NCI-H1417 (cell line): ENCODE results near the gene LMOD3.

Experiments
- DNase-seq, 3 experiments: peaks; one replicate each; lab custom pipeline; 2025; lab: John Stamatoyannopoulos, UW

LMOD3 gene

DNA sequence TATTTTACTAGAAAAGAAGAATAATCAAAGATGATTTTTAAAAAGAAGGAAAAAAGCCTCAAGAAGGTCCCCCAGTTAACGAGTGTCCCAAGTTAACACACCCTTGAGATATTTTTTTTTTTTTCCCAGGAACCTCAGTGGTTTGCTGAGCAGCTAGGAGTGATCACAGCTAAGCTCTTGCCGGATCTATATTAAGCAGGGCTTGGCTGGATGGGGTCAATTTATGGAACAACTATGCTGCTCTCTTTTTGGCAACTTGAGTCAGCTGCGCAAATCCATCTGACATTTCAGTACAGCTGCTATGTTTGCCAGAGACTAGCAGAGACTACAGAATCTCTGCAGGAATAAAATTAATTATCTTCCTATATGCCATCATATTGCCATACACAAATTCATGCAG, at the start of gene LMOD3:
Gene LMOD3 (minus strand): TSS at position 193 of the 400 bp plus-strand sequence. CDS start 209 bp downstream, outside the sequence.
- no peak for DNase-seq

DNA sequence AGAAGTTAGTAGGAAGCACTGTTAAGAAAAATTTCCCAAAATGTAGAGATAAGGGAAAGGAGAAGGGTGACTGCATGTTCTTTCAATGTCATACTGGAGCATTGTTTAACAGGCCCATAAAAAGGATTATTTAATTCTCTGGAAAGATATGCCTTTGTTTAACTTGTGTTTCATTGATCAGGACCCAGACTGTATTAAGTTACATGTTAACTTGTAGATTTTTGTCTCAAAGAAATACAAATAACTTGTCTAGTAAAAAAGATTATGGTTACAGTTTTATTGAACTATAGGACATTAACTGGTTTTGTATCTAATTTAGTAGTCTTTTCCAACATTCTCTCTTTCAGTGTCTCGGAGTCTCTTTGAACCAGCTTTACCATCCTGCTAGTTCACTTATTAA, 49.7 kb upstream of the LMOD3 start:
- DNase-seq: no peak

DNA sequence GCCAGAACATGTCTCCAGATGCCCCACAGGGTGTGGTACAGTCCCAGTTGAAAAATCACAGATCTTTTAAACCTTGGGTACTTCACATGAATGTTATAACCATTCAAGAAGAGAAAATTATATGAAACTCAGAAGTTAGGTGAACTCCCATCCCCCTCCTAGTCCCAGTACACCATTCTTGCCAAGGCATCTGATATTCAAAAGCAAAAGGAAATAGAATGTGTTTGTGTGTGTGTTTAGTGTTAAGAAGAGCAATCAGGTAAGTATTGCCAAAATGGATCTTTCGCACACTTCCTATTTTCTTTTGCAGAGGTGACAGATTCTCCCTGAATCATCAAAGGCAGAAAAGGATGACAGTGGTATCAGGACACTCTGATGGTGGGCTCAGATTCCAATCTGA, 44.1 kb upstream of the LMOD3 start:
- no peak for DNase-seq

DNA sequence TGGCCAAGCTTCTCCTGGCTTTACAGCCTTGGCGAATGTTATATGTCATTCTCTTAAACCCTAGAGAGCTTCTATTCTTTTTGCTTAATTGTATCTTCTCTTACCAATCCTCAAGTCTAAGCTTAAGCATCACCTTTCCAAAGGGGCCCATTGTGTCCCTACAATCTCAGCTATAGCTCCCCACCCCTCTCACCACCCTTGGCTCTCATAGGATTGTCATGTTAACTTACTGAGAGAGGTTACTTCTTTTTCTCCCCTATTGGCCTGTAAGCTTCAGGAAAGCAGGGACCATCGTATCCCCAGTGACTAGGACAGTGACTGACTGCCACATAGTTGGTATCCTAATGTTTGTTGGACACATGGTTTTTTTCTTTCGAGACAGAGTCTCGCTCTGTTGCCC, 43.3 kb upstream of the LMOD3 start:
- no peak for DNase-seq

DNA sequence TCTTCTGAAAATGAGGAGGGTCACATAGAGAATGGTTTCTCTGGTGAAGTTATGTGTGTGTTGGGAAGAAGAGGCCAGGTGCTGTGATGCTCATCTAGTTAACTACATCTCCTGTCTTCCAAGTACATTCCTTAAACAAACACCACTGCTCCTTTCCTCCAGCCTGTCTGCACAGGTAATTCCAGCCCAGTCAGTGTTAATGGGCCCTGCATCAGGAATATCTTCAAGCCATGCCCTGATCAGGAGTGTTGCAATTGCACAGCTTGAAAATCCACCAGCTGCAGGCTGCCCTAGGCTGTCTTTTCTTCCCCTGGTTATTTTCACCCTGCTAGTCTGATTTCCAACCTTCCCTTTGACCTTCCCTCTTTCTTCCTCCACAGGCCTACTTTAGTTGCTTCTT, 41.9 kb upstream of the LMOD3 start:
- no peak for DNase-seq

DNA sequence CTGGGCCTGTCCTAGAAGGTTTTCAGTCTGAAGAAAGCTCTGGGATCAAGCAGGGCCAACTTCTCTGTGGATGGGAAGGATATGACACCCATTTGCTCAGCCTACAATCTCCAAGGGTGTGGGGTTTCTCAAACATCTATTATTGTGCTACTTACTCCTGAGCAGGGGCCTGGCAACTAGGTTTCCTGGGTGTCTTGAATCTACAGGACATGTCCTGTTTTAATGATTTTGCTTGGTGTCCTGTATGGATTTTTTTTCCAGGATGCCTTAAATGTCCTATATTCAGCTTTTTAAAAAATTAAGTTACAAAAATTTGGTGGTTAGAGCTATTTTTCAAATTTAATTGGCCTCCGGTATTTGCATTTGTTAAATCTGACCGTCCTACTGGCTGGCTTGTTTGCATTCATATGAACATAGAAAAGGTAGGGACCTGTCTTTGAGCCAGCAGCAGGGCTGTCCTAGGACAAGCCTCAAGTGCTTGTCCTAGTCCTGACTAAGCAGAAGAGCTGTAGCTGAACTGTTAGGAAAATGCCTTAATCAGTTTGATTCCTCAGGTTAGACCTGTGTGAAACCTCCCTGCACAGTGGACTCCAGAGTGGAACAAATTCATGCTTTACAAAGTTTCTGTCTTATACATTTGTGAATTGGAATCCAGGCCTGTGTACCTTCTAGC, 40.0 kb upstream of the LMOD3 start:
- no peak for DNase-seq

DNA sequence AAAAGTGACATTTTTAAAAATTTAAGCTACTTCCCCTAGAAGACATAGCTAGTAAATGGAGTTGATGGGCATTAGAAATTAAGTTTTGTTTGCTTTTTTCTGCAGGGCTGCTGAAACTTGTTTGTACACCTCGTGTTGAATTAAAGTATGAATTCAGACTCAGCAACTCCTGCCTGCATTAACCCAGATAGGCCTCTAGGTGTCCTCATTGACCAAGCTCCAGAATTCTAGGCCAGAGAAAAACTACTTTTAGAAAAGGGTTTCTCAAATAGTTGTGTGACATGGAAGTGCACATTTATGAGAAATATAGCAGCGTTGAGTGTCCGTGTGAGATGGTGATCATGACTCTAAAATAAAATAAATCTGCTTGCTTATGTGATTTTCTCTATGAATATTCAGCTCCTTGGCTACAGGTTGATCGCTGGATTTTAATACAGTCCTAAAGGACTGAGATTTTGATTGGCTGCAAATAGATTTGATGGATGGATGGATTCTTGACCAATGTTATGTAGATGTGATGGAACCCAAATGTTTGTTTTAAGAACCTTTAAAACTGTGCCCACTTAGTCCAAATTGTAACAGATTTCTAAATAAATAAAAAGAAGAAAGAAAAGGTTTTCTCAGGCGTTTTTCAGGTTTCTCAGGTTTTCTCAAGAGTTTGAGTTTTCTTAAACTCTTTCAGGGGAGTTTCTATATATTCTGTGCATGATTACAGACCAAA, 39.4 kb upstream of the LMOD3 start:
- DNase-seq: peak; percentile 1 to 63 (median 33)

DNA sequence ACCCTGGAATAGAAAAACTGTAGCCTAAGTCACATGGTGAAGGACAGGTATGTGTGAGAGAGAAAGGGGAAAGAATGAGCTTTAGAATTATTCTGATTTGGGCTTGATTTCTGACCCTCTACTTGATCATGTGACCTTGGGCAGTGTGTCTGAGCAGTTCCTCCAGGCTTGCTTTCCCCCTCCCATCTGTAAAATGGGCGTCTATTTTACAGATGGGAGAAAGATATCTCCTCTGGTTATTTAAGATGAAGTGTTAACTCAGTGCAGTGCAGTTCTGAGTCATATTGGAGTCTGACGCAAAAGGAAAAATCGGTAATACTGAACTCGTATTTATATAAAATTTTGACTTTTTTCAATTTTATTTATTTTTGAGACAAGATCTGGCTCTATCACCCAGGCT, 38.1 kb upstream of the LMOD3 start:
- no peak for DNase-seq

DNA sequence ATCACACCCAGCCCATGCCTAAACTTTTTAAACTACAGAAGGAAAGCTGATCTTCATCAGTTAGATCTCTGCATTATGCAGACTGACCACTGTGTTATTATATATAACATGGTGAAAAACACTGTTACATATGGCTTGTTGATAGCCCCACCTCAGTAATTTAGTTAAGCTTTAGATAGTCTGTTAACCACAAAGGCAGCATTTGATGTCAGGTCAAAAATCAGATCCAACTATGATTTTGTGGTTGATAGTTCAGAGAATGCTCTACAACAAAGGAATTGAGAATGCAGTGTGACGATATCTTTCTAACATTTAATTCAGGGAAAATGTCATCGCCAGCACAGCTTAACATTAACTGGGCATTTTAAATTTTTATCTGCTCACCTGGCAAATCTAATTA, 37.7 kb upstream of the LMOD3 start:
- DNase-seq: no peak

DNA sequence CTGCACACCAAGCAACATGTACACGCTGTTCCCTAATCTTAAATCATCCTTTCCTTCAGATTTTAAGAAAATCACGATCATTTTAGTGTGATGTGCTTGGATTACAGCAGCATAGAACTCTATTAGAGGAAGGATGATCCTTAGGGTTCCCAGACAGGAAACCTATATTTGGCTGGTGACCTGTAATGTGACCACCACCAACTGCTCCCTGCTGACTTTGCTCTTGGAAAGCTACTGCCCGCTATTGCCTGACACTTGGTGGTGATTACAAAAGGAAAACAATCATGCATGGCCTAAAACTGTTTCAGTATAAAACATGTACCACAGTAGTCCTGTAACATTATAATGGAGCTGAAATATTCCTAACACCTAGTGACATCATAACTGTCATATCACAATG, 27.2 kb upstream of the LMOD3 start:
- DNase-seq: peak in 1 of 3 experiments; percentile 30

DNA sequence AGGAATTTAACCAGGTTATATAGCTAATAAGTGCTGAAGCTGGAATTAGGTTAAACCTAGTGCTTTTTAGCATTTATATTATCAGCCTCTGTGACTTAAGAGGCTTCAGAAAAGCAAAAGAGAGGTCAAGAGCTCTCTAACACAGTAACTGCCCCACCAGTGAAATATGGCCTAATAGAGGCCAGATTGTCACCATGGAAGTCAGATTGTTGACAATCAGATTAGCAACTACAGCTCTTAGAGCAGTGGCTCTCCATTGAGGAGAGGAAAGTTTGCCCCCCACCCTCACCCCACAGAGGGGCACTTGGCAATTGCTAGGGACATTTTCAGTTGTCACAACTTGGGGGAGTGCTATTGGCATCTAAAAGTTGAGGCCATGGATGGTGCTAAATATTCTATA, 23.3 kb upstream of the LMOD3 start:
- no peak for DNase-seq

DNA sequence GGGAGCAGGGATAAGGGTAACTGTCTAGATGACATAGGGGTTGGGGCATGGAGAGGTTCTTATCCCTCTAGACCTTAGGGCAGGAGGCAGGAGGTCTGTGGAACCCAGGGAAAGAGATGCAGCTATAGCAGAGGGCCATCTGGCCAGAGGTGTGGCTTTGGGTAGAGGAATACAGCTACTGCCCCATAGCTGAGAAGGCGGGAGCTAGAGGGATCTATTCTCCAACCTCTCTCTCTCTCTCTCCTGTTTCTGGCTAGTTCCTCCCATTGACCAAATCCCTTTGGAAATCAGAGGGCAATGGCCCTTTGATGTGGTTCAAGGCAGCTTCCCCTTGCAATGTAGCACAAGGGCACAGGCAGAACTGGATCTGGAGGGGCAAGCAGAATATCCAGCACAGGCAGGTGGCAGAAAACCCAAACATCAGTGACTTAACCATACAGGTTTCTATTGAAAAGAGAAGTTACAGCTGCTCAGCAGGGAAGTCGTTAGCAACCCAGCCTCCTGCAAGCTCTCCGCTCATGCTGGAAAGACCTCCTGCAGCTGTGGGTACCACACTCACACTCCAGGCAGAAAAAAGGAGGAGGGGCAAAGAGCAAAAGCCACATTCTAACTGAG, 22.3 kb upstream of the LMOD3 start:
- peak; percentile 4 to 84 (median 61) for DNase-seq

DNA sequence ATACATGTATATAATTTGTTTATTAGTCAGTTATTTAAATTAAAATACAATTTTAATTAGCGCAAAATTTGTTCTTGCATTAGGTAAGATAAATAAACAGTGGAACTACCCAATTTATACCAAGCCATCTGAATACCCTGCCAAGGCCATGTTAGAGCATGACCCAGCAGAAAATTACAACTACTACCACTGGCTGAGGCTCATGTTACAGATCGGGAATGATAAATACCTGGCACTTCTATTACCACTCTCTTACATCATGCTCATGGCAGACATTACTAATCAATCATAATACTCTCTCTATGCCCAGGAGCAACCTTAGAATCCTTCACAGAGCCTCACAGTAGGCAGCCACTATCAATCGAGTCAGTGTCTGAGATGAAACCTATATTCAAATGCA, 21.2 kb upstream of the LMOD3 start:
- DNase-seq: peak in 1 of 3 experiments; percentile 26

DNA sequence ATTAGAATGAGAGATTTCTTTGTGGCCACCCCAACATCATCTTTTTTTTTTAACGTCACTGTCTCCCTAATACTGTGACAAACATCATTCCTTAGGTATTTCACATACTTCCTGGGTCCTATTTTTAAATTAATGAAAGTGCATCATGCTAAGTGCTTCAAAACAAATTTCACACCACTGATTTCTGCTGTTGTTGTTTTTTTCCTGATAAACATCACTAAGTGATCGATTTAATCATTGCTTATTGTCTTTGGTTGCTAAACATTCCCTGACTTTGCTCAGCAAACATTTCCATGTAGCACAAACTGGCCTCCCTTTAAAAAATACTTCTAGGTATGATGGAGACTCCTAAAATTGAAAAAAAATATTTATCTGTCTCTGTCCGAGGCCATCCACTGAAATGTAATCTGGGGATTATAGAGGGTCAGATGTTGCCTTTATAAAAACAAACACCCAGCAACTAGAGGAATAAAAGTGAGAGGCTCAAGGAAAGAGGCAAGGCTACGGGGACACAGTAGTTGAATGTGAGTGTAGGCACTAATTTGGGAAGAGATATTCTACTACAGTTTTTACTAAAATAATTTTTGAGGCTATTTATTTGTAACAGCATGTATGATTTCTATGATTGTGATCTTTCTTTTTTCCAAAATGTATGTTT, 20.5 kb upstream of the LMOD3 start:
- no peak for DNase-seq

DNA sequence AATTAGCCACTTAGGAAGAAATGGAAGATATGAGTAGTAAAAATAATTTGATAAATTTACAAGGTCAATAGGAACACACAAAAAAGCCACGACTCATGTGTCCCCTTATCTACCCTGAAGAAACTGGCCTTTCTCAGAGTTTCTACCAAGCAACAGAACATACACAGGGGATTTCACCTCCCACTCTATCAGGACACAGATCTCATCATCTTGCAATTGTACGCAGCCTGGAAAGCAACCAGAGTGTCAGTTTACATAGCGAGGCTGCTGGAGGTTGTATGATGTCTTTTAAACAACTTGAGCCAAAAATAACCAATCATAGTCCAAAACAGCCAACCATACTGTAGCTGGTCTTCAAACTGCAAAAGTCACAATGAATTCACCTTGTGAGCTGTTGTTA, 19.7 kb upstream of the LMOD3 start:
- DNase-seq: no peak

DNA sequence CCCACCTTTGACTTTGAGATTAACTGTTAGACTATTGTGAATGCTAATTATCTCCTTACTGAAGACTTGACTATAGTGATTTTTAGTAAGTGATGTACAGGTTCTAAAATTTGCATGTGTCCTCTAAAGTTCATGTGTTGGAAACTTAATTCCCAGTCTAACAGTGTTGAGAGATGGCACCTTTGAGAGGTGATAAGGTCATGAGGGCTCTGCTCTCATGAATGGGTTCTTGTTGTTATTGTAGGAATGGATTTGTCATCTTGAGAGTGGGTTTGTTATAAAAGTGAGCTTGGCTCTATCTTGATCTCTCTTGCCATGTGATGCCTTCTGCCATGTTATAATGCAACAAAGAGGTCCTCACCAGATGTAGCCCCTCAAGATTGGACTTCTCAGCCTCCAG, 18.9 kb upstream of the LMOD3 start:
- no peak for DNase-seq

DNA sequence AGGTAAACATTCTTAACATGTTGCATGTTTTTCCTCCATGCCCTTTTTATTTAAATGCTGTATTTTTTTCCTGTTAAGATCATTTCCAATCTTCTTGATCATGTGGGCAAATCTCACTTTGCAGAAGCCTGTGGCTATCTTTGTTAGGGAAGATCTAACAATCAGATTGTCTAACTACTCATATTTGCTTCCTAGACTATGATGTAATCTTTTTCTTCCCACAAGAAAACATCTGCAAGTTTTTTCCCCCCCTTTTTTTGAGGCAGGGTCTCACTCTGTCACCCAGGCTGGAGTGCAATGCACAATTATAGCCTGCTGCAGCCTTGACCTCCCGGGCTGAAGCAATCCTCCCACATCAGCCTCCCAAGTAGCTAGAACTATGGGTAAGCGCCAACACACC, 15.0 kb upstream of the LMOD3 start:
- DNase-seq: no peak

DNA sequence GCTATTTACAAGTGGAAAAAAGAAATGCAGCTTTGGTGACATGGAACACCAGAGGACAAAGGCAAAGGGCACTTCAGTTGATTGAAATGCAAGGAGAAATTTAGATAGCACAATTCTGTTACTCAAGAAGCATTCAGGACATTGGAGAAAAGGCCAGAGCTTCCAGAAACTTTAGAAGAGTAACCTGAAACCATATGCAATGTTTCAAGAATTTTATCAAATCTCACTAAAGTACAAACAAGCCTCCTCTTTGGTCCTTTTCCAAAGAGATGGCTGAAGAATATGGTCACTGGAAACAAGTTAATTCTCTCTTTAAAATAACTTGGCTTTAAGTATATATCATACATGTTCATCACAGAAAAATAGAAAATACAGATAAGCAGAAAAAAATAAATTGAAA, 14.6 kb upstream of the LMOD3 start:
- no peak for DNase-seq

DNA sequence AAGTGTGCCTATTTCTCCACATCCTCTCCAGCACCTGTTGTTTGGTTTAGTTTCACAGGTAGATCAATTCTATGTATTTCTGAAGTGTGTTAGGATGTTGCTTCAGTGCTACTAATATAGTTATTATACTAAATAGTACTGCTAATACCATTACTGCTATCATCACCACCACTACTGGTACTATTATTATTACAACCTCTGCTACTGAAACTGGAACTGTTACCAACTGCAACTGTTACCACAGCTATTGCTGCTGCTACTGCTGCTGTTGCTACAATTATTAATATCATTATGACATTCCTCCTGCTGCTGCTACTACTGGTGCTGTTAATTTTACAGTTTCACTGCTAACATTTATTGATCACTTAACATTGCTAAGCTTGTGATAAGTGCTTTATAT, 8.3 kb upstream of the LMOD3 start:
- DNase-seq: no peak

DNA sequence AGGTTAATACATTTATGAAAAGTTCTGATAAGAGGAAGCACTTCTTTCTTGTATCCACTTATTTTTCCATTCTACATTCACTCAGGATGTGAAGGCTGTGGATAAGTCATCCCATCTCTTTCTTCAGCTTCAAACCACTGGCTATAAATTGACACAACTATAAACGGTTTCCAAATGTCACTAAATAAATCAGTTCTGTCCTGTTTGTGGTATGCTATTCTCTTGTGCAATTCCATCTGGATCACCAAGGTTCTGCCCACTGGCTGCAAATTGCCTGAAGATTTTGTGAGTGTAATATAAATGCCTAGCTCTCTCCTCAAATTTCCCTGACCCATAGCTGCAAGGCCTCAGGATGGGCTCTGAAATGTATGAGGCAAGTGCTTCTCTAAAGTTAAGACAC, 7.1 kb upstream of the LMOD3 start:
- no peak for DNase-seq

DNA sequence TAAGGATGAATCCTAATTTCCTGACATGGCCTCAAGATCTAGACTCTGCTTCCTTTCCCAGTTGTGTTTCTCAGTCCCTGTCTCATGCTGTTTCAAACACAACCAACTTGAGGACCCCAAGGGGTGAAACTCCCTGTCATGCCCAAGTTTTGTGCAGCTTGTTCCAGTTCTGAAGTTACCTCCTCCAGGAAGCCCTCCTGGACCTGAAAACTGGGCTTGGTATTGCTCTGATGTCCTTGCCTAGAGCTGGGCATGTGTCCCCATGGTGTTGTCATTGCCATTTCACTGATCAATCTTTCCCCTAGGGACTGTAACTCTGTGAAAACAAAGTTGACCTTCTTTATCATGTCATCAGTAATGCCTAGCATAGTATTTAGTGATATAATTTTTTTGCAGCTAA, 6.1 kb upstream of the LMOD3 start:
- DNase-seq: no peak

DNA sequence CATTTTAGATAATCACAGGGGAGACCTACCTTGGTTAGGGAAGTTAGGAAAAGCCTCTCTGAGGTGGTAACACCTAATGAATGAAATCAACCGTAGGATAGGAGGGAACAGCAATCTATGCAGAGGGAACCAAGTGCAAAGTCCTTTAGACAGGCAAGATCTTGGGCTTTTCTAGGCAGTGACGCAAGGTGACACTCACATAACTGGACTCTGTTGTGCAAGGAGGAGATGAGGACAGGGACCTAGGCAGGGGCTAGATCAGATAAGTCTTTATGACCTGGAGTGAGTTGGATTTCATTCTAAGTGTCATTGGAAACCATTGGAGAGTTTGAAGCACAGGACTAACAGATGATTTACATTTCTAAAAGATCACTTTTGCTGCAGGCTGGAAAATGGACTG, 4.6 kb upstream of the LMOD3 start:
- DNase-seq: no peak

DNA sequence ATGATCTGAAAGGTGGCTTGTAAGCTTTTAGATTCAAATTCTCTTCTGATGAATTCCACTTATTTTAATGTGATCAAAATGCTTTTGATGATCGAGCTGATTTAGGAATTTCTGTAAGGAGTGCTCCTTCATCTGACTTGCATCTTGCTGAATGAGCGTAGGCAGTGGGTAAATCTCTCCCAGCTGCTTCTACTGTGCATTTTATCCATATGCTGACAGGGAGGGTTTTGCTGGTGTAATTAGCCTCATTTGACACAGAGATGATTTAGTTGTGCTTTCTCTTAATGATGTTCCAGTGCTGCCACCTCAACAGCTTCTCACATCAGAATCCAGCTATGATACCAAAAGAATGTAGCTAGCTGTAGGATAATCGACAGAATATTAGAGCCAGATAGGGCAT, 3.8 kb upstream of the LMOD3 start:
- DNase-seq: no peak
